Activated CD4-positive, CD25-positive, alpha-beta regulatory T cell treated with anti-CD3 and anti-CD28 coated beads, Interleukin-2, amount 50 U/mL, for 72 hours (primary cell): ENCODE measurements around the gene FBP1.

Experiments
- DNase-seq: peaks from one replicate; pipeline ENCODE4 v3.0.0; 2021

The FBP1 gene

GRCh38 chr9:94639061-94639998 is at the start of gene FBP1:
Gene FBP1, minus strand, starts transcription at chr9:94639518. Its CDS starts 208 bp downstream, at chr9:94639310.
- DNase-seq = peak; percentile 42

GRCh38 chr9:94687451-94687850 is 48.1 kb upstream of the FBP1 start:
- no peak for DNase-seq

GRCh38 chr9:94685359-94685758 is 46.0 kb upstream of the FBP1 start:
- no peak for DNase-seq

- DNase-seq = peak; percentile 36
These were observed 42.2 kb upstream of the FBP1 start for GRCh38 chr9:94681508-94681907.

GRCh38 chr9:94680621-94681020 is 41.3 kb upstream of the FBP1 start:
- DNase-seq = no peak

GRCh38 chr9:94680020-94680419 is 40.7 kb upstream of the FBP1 start:
- DNase-seq = no peak

GRCh38 chr9:94679587-94679986 is 40.3 kb upstream of the FBP1 start:
- DNase-seq = no peak

GRCh38 chr9:94677929-94678328 is 38.6 kb upstream of the FBP1 start:
- no peak for DNase-seq

- no peak for DNase-seq
These were observed 37.3 kb upstream of the FBP1 start for GRCh38 chr9:94676446-94677131.

- DNase-seq = no peak
These were observed 35.9 kb upstream of the FBP1 start for GRCh38 chr9:94675008-94675881.

- no peak for DNase-seq
These were observed 33.6 kb upstream of the FBP1 start for GRCh38 chr9:94672811-94673487.

GRCh38 chr9:94668928-94669729 is 29.8 kb upstream of the FBP1 start:
- DNase-seq = peak; percentile 42

GRCh38 chr9:94668418-94668927 is 29.2 kb upstream of the FBP1 start:
- DNase-seq = no peak

- no peak for DNase-seq
These were observed 27.2 kb upstream of the FBP1 start for GRCh38 chr9:94666364-94667099.

- DNase-seq = no peak
These were observed 26.3 kb upstream of the FBP1 start for GRCh38 chr9:94665613-94666012.

GRCh38 chr9:94664801-94665200 is 25.5 kb upstream of the FBP1 start:
- DNase-seq = no peak

GRCh38 chr9:94663640-94664039 is 24.3 kb upstream of the FBP1 start:
- DNase-seq = no peak

GRCh38 chr9:94663140-94663539 is 23.8 kb upstream of the FBP1 start:
- DNase-seq = no peak

GRCh38 chr9:94657021-94657725 is 17.9 kb upstream of the FBP1 start:
- no peak for DNase-seq

GRCh38 chr9:94656200-94656599 is 16.9 kb upstream of the FBP1 start:
- DNase-seq = no peak
